Stimulated activated CD8-positive, alpha-beta memory T cell treated with anti-CD3 and anti-CD28 coated beads, Interleukin-4, amount 100 ng/mL, for 24 hours (primary cell): Measurements from ENCODE around the gene PGA3.
"Not testable (repeated sequence)": the region's sequence is repeated elsewhere in the genome, so short reads cannot be mapped to it uniquely, and the experiment has no call there.

Source experiments
- DNase-seq: peaks from one replicate; pipeline ENCODE4 v3.0.0-alpha.2; 2020; ENCODE audit warnings: low read depth

PGA3 gene

DNA sequence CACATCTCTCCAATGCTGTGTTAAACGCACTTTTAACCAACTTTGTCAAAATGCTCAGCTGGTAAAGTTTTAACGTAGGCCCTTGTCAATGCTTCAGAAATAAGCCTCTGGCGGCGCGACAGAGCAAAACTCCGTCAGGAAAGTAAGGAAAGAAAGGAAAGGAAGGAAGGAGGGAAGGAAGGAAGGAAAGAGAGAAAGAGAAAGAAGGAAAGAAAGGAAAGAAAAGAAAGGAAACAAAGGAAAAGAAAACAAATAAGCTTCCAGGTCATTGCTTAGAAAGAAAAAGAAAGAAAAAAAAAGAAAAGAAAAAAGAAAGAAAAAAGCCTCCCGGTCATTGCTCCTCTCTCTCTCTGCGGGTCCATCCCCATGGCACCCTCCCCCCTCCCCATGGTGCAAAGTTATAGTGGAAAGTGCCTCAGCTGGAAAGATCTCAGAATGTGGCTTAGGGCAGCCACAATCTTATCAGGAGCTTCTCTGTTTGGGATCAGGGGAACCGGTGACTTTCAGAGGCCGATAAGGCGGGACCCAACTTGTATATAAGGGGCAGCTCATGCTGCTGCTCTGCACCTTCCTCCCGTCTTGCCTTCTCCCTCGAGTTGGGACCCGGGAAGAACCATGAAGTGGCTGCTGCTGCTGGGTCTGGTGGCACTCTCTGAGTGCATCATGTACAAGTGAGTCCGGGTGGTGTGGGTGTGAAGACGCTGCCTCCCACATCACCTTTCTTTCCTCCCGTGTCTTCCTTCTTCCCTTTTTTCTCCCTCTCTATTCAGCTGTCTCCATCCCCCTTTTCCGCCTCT, at the start of gene PGA3:
Gene PGA3, plus strand, starts transcription at position 566 of the 797 bp plus-strand sequence. Its CDS starts 50 bp downstream, at position 616.
- DNase-seq, result not testable (repeated sequence)

DNA sequence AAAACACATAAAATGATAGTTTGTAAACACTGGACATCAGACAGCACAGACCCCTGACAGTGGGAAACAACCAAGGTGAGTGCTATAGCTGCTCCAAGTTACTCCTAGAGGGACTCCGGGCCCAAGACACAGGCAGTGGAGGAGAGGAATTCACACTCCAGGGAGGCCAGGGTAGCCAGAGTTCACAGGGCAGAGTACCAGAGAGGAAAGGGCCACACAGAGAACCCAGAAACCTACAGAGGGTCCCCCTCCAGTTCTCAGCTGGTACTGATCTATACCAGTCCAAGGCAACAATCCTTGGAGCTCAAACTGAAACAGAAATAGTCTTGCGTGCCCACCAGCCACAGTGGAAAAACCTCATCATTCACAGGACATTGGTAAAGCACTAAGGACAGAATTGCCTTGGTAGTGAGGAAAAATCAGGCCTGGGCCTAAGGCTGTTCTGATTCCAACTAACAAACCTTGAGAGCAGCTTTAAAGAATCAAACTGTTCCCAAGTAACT, 49.7 kb upstream of the PGA3 start:
- no peak for DNase-seq

DNA sequence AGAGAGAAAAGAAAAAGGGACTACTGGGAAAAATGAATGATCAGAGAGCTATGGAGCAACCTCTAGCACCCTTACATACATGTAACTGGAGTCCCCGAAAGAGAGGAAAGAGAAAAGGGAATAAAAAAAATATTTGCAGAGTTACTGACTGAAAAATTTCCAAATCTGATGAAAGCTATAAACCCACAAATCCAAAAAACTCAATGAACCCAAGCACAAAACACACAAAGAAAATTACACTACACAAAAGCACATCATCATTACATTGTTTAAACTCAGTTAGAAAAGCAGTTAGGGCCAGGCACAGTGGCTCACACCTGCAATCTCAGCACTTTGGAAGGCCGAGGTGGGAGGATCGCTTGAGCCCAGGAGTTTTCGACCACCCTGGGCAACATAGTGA, 48.8 kb upstream of the PGA3 start:
- DNase-seq, result no peak

DNA sequence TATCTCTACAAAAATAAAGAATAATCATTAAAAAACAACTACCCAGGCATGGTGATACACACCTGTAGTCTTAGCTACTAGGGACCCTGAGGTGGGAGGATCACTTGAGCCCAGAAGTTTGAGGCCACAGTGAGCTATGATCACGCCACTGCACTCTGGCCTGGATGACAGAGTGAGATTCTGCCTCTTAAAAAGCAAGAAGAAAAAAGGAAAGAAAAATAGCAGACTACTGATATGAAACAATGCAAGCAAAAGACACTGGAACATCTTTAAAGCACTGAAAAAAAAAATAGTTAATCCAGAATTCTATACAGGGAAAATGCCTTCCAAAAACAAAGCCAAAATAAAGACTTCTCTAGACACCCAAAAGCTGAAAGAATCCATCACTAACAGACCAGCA, 48.0 kb upstream of the PGA3 start:
- no peak for DNase-seq

DNA sequence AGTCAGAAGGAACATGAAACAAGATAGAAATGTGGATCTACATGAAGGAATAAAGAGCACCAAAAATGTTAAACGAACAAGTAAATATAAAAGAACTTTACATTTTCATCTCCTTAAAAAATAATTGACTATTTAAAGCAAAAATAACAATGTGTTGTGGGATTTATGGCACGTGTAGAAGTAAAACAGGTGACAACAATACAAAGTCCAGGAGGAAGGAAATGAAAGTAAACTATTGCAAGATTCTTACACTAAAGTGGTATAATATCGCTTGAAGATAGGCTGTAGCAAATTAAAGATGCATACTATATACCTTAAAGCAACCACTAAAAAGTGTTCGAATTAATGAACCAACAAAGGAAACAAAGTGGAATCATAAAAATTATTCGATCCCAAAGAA, 47.6 kb upstream of the PGA3 start:
- no peak for DNase-seq

DNA sequence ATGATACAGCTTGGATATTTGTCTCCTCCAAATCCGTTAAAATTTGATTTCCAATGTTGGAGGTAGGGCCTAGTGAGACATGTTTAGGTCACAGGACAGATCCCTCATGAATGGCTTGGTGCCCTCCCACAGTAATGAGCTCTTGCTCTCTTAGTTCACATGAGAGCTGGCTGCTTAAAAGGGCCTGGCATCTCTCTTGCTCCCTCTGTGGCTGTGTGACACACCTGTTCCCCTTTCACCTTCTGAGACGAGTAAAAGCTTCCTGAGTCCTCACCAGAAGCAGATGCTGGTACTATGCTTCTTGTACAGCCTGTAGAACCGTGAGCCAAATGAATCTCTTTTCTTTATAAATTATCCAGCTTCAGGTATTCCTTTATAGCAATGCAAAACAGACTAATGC, 45.6 kb upstream of the PGA3 start:
- DNase-seq, result no peak

DNA sequence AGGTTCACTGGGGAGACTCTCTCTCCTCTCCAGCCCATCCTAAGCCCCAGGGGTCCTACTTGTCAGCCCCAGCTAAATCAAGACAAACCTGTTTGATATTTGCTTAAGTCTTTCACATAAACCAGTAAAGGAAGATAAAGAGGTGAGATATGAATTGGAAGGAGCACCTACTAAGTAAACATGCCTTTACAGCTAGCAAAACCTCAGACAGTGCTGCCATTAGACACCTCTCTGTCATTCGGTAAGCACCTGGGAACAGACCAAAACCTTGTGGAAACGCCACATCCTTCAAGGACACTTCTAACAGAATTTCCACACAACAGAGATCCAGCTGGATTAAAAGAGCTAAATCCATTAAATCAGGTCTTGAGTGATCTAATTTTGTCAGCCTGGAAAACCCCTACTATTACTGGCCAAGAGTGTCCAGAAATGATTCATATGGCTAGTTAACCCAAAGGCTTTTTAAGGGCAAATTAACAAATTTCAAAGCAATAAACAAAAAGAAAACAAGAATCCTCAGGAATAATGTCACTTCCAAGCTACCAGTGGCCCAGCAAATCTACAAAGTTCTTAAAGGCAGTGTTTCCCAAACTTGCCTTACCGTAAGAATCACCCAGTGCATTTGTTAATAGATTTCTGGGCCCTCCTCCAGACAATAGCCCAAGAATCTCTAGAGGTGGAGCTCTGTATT, 44.5 kb upstream of the PGA3 start:
- no peak for DNase-seq

DNA sequence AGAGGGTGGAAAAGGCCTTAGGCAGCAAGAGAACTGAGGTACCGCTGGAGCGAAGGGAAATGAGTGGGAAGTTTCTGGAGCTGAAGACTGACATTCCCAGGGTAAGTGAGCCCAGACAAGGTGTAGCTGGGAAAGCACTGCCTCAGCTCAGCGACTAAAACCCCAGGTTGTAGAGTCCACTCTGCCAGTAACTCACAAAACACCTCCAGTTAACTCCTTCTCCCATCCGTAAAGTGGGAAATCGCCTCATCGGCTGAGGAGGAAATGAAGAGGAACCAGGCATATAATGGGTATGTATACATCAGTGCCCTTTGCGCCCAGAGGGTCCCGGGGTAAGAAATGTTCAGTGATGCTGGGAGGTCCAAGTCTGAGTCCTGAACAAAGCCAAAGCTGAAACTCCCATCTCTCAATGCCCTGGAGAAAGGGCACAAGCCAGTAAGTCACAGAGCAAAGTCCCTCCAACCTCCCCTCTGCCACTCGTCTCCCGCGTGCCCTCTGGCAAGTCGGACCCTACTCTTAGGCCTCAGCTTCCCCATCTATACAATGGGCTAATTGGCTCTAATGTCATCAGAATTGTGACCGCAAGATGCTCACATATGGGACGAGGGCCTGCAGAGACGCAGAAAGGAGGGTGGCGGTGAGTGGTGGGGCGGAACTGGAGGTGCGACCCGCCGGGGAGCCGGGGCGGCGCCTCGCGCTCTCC, 42.7 kb upstream of the PGA3 start:
- DNase-seq, result no peak

DNA sequence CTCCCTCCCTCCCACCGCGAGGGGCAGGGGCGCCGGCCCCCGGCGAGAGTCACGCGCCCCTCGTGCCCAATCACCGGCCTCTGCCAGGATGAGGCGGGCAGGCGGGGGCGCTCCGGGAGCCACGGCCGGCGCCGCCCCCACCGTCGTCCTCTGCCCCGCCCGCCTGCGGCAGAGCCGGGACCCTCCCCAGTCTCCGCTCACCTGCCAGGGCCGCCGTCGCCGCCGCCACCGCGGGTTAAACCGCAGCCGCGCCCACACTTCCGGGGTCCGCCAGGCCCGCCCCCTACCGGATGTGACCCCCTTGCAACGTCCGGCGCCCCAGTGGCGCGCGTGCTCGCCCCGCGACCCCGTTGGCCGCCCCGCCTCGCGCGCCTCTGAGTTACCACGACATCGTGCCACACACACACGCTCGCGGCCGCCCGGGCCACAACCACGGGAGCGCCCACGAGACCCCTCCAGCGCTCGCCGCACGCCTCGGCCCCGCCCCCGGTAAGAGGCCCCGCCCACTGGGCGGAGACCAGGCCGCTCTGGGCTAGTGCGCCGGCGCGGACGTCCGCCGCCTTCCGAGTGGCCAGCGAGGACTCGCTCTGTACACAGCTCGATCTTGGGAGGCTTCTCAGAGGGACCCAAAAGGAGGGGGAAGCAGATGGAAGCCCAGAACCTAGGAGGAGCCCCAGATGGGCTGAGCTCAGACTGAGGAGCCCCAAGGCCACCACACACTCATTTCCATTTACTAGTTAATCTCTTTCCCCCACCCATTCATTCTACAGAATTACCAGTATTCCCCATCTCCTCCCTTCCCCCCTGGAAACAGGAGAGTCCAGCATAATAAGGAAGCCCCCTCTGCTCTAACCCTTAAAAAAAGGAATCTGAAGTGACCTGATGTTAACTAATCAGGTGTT, 41.9 kb upstream of the PGA3 start, which contains the start of gene VPS37C:
Gene VPS37C, minus strand, starts transcription at position 237 of the 902 bp plus-strand sequence. CDS start 22,597 bp downstream, outside the sequence.
- peak; percentile 92 for DNase-seq

DNA sequence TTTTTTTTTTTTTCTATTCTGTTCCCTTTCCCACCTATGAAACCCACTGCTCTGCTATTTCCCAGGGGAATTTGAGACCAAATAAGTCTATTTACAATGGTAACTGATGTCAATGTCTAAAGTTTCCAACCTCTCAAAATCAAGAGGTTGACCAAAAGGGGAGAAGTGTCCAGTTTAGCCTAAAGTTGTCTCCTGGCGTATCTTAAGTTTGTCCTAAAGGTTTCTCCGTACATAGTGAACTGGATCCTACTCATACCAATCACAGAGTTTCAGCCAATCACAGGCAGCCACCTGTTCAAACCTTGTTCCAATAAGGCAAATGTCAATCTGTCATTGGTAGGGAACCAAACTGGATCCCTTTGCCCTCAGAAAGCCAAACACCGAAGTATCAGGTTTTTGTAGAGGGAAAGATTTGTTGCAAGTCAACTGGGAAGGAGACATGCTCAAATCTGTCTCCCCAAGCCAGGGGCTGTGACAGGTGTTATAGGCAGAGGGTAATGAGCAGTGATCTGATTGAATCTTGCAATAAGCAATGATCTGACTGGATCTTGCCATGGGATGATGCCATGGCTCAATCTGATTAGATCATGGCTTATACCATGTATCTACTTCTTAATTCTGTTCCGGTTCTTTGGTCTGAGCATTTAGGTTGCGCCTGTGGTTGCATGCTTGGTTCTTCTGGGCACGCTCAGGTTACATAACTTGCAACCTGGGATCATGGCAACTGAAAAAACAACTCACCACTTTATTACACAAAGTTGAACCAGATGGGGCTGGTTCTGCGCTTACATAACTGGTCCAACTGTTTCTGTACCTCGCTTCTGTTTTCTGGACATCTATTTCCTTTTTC, 41.0 kb upstream of the PGA3 start:
- DNase-seq, result no peak

DNA sequence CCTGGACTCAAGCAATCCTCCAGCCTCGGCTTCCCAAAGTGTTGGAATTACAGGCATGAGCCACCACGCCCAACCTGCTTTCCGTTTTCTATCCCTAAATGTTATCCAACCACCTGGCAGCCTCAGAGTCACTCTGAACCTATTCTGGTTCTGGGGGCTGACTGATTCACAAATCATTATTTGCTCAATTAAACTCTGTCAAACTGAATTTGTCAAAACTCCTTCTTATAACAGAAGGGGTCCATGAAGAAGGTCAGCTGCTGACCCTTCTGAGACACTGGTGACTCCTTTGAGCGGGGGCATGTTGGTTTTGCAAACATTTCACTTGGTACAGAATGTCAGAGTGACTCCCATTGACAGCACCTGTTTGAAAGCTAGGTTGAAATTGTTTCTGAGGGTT, 40.3 kb upstream of the PGA3 start:
- no peak for DNase-seq

DNA sequence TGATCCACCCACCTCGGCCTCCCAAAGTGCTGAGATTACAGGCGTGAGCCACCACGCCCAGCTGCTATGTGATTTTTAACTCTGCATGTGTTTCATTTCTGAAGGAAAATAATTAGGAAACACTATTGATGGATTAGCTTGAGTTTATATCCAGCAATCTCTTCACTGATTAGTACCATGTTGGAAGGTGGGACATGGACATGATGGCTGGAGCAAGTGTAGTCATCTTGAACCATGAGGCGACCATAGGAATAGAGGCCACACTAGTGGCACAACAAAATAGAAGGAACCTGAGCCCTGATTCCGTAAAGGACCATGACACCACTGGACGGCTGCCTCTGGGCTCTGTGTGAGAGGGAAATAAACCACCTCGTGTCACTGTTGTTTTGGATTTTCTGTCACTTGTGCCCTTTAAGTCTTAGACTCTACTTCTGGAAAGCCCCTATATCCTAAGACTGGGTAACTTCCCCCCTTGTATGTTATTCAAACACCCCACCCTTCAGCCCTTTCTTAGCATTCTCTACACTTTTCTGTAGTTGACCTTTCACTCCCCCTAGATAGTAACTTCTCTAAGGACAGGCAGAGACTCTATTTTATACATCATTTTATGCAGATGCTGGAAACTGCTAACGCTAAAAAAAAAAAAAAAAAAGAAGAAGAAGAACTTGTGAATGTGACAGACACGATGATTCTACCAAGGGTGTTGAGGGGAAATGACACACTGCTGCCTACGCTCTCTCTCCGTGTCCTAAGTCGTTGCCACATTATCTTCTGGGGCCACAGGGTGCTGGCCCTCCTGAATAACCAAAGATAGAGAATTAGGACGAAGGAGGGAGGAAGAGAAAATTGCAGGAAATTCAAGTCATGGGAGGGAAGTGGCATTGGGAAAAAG, 39.4 kb upstream of the PGA3 start:
- DNase-seq, result no peak

DNA sequence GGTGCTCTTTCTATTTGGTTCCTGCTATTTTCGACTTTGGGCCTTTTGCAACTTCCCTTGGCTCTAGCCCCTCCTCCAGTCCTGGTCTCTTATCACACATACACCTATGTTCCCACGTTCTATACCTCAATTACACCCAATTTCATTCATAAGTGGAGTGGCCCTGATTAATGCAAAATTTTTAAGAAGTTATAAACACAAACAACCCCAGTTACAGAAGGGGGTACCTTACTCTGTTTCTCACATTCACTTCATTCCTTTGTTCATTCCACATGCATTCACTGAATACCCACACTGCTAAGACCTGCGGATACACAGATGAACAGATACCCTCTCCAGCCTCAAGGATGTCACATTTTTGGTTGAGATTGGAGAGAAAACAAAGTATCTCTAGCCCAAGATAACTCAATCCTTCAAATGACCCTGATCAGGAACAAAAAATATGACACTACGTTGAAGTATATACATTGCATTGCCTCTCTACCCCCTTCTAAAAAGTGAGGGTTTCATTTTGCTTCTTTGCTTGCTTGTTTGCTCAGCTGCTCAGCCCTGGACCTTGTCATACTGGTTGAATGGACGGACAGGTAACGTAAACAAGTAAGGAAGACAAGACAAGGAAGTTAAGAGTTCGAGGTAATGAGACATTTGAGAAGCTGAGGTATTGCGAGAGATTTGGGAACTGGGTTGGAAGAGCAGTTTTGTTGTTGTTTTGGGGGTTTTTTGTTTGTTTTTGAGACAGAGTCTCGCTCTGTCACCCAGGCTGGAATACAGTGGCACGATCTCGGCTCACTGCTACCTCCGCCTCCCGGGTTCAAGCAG, 38.5 kb upstream of the PGA3 start:
- DNase-seq, result no peak

DNA sequence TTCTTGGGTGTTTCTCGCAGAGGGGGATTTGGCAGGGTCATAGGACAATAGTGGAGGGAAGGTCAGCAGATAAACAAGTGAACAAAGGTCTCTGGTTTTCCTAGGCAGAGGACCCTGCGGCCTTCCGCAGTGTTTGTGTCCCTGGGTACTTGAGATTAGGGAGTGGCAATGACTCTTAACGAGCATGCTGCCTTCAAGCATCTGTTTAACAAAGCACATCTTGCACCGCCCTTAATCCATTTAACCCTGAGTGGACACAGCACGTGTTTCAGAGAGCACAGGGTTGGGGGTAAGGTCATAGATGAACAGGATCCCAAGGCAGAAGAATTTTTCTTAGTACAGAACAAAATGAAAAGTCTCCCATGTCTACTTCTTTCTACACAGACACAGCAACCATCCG, 37.5 kb upstream of the PGA3 start:
- not testable (repeated sequence) for DNase-seq

DNA sequence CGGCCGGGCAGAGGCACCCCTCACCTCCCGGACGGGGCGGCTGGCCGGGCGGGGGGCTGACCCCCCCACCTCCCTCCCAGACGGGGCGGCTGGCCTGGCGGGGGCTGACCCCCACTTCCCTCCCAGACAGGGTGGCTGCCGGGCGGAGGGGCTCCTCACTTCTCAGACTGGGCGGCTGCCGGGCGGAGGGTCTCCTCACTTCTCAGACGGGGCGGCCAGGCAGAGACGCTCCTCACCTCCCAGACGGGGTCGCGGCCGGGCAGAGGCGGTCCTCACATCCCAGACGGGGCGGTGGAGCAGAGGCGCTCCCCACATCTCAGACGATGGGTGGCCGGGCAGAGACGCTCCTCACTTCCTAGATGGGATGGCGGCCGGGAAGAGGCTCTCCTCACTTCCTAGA, 37.0 kb upstream of the PGA3 start:
- DNase-seq, result not testable (repeated sequence)

DNA sequence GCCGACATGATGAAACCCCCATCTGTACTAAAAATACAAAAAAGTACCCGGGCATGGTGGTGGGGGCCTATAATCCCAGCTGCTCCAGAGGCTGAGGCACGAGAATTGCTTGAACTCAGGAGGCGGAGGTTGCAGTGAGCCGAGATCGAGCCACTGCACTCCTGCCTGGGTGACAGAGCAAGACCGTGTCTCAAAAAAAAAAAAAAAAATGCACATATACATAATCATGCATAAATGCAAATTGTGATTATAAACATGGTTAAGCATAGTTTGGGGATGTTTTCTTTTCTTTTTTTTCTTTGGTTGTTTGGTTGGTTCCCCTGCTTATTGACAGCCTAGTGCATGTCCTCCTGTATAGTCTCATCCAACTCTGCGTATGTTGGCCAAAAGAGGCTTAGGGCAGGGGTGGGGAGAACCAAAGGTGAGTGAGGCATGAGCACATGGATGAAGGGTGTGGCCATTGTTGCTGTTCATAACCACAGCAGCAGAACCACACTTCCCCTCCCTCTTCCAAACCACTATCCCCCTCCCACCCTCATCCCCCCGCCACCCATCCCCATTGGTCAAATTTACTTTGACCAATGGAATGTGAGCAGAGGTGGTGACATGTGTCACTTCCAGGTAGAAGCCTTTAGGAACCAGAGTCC, 35.1 kb upstream of the PGA3 start:
- DNase-seq, result no peak

DNA sequence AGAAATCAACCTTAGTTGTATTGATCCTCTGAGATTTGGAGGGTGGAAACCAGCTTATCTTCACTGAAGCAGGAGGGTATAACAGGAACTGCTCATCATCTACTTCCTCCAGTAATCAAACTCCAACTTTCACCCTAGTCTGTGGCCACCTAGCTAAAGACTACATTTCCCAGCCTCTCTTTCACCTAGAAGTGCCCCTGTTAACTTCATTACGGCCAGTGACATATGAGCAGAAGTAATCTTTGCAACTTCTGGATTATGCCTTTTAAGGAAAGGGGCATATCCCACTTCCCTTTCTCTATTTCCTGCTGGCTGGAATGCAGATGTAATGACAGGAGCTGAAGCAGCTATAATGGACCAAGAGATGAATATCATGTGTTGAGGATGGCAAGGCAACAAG, 34.5 kb upstream of the PGA3 start:
- no peak for DNase-seq

DNA sequence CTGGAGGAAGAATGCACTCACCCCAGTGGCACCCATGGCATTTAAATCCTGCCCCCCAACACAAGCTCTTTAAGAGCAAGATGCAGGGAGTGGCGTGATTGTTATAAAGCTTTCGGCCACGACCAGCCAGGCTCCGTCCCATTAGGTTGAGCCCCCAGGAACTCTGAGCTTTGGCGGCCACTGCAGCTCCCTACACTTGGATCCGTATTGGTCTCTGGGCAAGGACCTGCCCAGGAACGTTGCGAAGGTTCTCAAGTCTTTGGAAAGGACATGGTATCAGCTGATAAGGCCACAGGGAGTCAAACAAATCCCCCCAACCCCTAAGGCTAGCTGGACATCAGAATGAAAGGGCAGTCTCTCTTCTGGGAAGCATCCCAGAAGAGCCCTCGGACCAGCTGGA, 32.7 kb upstream of the PGA3 start:
- no peak for DNase-seq
